SJSA1 (cell line): ENCODE measurements around the gene BLOC1S1. TPM values are rescaled to one million over a fixed set of nuclear protein-coding genes. Genes with fewer than 3 reads are reported as not detected.

Experiments used
- DNase-seq, 2 experiments: peaks; one replicate each; pipeline ENCODE4 v3.0.0-alpha.2; 2015 to 2020; ENCODE audit warnings: low spot score in 2 of 2, low read depth in 1 of 2
- H3K27ac ChIP-seq: fragments of 250-450 bp; sonication (Bioruptor Pico); 2 replicates; pipeline ENCODE4 v1.5.1; 2020; ENCODE audit warnings: mild to moderate bottlenecking, moderate library complexity
- H3K27me3 ChIP-seq: fragments of 250-450 bp; sonication (Bioruptor Pico); replicated peaks from 2 replicates; pipeline ENCODE4 v1.5.1; 2020; ENCODE audit warnings: mild to moderate bottlenecking, moderate library complexity
- H3K36me3 ChIP-seq: fragments of 250-450 bp; sonication (Bioruptor Pico); 2 replicates; pipeline ENCODE4 v1.5.1; 2020; ENCODE audit warnings: mild to moderate bottlenecking
- H3K4me1 ChIP-seq: fragments of 250-450 bp; sonication (Bioruptor Pico); replicated peaks from 2 replicates; pipeline ENCODE4 v1.6.1; 2021; ENCODE audit warnings: mild to moderate bottlenecking
- H3K4me3 ChIP-seq: fragments of 250-450 bp; sonication (Bioruptor Pico); 2 replicates; pipeline ENCODE4 v1.5.1; 2020; ENCODE audit warnings: mild to moderate bottlenecking
- H3K9me3 ChIP-seq: fragments of 250-450 bp; sonication (Bioruptor Pico); replicated peaks from 2 replicates; pipeline ENCODE4 v1.5.1; 2020; ENCODE audit warnings: mild to moderate bottlenecking
- total RNA-seq: library from RNA; depleted of rRNA; stranded (reverse); fragments of >200 nt; shearing (Covaris generic); gene quantifications from 2 replicates; pipeline ENCODE4 v1.2.3, GENCODE V29; 2014

BLOC1S1 gene
- total RNA-seq, 1 experiment from 2014 or later: 91.9 TPM

DNA sequence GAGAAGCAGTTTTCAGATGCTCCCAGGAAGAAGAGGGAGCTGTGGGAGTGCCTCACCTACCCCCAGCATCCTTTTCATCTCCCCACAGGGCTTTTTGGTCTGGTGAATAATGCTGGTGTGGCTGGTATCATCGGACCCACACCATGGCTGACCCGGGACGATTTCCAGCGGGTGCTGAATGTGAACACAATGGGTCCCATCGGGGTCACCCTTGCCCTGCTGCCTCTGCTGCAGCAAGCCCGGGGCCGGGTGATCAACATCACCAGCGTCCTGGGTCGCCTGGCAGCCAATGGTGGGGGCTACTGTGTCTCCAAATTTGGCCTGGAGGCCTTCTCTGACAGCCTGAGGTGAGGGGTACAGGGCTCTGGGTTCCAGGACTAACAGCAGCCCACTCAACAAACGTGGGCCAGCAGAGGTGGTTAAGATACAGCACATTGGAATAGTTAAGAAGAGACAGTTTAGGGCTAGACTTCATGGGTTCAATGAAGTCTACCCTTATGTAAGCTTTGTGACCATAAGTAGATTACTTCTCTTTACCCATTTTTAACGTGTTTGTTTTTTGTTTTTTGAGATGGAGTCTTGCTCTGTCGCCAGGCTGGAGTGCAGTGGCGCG lies 5.9 kb downstream of the BLOC1S1 start:
- Histone ChIP-seq H3K4me1 (peaks cover 34% of the 10 kb centered on the region), H3K36me3 (peaks cover 50% of the 10 kb centered on the region), H3K27me3 (no peaks in the 10 kb centered on the region), H3K9me3 (no peaks in the 10 kb centered on the region), H3K27ac (no peak overlapping the region), H3K4me3 (no peak overlapping the region)
- DNase-seq: no peak

DNA sequence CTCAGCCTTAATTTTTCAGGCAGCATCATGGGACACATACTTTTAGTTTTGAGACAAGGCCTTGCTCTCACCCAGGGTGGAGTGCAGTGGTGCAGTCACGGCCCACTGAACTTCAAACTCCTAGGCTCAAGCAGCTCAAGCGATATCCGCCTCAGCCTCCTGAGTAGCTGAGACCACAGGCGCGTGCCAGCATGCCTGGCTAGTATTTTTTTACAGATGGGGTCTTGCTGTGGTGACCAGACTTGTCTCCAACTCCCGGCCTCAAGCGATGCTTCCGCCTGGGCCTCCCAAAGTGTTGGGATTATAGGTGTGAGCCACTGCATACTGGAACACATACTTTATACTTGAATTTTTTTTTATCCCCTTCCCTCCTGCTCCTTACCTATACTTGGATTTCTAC lies 7.1 kb downstream of the BLOC1S1 start:
- Histone ChIP-seq H3K27ac (no peak overlapping the region), H3K36me3 (peaks cover 62% of the 10 kb centered on the region), H3K27me3 (no peaks in the 10 kb centered on the region), H3K4me1 (peaks cover 34% of the 10 kb centered on the region), H3K4me3 (no peak overlapping the region), H3K9me3 (no peaks in the 10 kb centered on the region)
- no peak for DNase-seq

- Histone ChIP-seq H3K9me3 (no peaks in the 10 kb centered on the region), H3K4me1 (peaks cover 30% of the 10 kb centered on the region), H3K27ac (no peak overlapping the region), H3K4me3 (no peak overlapping the region), H3K27me3 (no peaks in the 10 kb centered on the region), H3K36me3 (peaks cover 66% of the 10 kb centered on the region)
- DNase-seq: no peak
These were observed 7.8 kb downstream of the BLOC1S1 start for GRCh38 chr12:55723516-55724225.

GRCh38 chr12:55724226-55724939 lies 8.5 kb downstream of the BLOC1S1 start:
- no peaks in the 10 kb centered on the region for H3K27me3 ChIP-seq
- DNase-seq: peak in 1 of 2 experiments; percentile 70
- no peaks in the 10 kb centered on the region for H3K9me3 ChIP-seq
- H3K27ac ChIP-seq: no peak overlapping the region
- peaks cover 34% of the 10 kb centered on the region for H3K4me1 ChIP-seq
- peaks cover 66% of the 10 kb centered on the region for H3K36me3 ChIP-seq
- H3K4me3 ChIP-seq: no peak overlapping the region

DNA sequence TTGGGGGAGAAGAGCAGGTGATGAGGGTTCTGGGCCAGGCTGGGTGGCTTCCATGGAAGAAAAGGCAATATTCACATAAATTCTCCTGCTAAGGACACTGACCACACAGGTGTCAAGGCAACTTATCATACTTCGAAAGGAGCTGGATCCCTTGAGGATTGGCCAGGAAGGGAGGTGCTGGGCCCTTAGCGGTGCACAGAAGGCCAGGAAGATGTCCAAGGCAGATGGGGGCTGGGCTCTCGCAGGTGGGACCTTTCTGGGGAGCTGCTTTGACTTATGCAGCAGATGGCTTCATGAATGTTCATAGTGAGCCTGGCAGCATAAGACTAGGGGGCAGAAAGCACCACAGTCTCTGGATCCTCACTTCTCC lies 9.1 kb downstream of the BLOC1S1 start:
- DNase-seq: no peak
- H3K9me3 ChIP-seq: no peaks in the 10 kb centered on the region
- H3K36me3 ChIP-seq: peaks cover 66% of the 10 kb centered on the region
- peaks cover 39% of the 10 kb centered on the region for H3K4me1 ChIP-seq
- no peak overlapping the region for H3K4me3 ChIP-seq
- H3K27ac ChIP-seq: no peak overlapping the region
- H3K27me3 ChIP-seq: no peaks in the 10 kb centered on the region

DNA sequence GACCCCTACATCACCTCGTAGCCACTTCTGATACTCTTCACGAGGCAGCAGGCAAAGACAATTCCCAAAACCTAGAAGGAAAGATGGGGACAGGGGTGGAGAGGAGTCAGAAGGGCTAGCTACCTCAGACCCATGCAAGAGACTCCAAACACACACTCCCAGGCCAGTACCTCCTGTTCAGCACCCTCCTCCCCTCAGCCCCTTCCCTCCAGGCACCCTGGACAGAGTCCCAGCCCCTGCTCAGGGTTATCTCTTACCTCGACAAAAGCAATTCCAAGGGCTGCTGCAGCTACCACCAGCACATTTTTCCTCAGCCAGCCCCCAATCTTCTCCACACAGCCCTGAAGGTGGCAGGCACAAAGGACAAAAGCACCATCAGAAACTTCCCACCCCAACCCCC lies 9.7 kb downstream of the BLOC1S1 start:
- no peak for DNase-seq
- Histone ChIP-seq H3K9me3 (no peaks in the 10 kb centered on the region), H3K4me3 (no peak overlapping the region), H3K27ac (no peak overlapping the region), H3K27me3 (no peaks in the 10 kb centered on the region), H3K36me3 (peaks cover 62% of the 10 kb centered on the region), H3K4me1 (peaks cover 44% of the 10 kb centered on the region)

DNA sequence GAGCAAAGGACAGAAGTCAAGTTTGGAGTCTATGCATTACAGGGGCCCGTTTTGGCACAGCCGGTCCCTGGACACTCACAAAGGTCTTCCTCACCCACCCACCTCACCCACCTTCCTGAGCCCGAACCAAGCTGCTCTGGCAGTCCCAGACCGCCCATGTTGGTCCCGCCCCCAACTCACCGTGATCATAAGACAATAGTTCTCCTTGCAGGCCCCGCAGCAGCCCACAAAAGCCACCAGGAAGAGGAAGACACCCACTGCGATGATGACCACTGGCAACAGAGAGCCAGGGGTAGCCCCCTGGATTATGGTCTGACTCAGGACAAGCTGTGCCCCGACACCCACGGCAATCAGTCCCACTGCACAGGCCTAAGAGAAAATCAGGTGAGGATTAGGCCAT lies 11.1 kb downstream of the BLOC1S1 start:
- no peak overlapping the region for H3K27ac ChIP-seq
- peaks cover 60% of the 10 kb centered on the region for H3K36me3 ChIP-seq
- DNase-seq: no peak
- peaks cover 34% of the 10 kb centered on the region for H3K4me1 ChIP-seq
- no peaks in the 10 kb centered on the region for H3K9me3 ChIP-seq
- no peaks in the 10 kb centered on the region for H3K27me3 ChIP-seq
- peak overlapping the region; percentile 56 for H3K4me3 ChIP-seq

- Histone ChIP-seq H3K9me3 (no peaks in the 10 kb centered on the region), H3K27ac (peak overlapping the region; percentile 94), H3K4me3 (peak overlapping the region; percentile 56), H3K27me3 (no peaks in the 10 kb centered on the region), H3K36me3 (peaks cover 56% of the 10 kb centered on the region), H3K4me1 (peaks cover 34% of the 10 kb centered on the region)
- no peak for DNase-seq
These were observed 11.9 kb downstream of the BLOC1S1 start for GRCh38 chr12:55727643-55728185.

GRCh38 chr12:55728186-55728938 lies 12.5 kb downstream of the BLOC1S1 start:
- Histone ChIP-seq H3K4me1 (peaks cover 34% of the 10 kb centered on the region), H3K4me3 (peak overlapping the region; percentile 56), H3K36me3 (peaks cover 49% of the 10 kb centered on the region), H3K9me3 (no peaks in the 10 kb centered on the region), H3K27me3 (no peaks in the 10 kb centered on the region), H3K27ac (peak overlapping the region; percentile 94)
- DNase-seq: peak; percentile 60 to 78

- Histone ChIP-seq H3K27me3 (no peaks in the 10 kb centered on the region), H3K36me3 (peaks cover 41% of the 10 kb centered on the region), H3K4me3 (peak within 1 kb of the TSS; percentile 56), H3K4me1 (peaks cover 34% of the 10 kb centered on the region), H3K9me3 (no peaks in the 10 kb centered on the region), H3K27ac (peak within 1 kb of the TSS; percentile 94)
- DNase-seq: peak; percentile 86 to 91
These were observed 13.3 kb downstream of the BLOC1S1 start, which contains the start of gene CD63 for GRCh38 chr12:55728939-55729818. Gene CD63 (minus strand): TSS chr12:55729009. CDS start chr12:55728341, 668 bp downstream.

- H3K4me1 ChIP-seq: peaks cover 34% of the 10 kb centered on the region
- no peaks in the 10 kb centered on the region for H3K9me3 ChIP-seq
- no peaks in the 10 kb centered on the region for H3K27me3 ChIP-seq
- peaks cover 32% of the 10 kb centered on the region for H3K36me3 ChIP-seq
- peak overlapping the region; percentile 94 for H3K27ac ChIP-seq
- H3K4me3 ChIP-seq: peak overlapping the region; percentile 56
- peak in 1 of 2 experiments; percentile 79 for DNase-seq
These were observed 14.3 kb downstream of the BLOC1S1 start for GRCh38 chr12:55729819-55730818.

GRCh38 chr12:55732288-55732687 lies 16.4 kb downstream of the BLOC1S1 start:
- no peak for DNase-seq
- Histone ChIP-seq H3K36me3 (peaks cover 10% of the 10 kb centered on the region), H3K27ac (no peak overlapping the region), H3K27me3 (no peaks in the 10 kb centered on the region), H3K4me1 (peaks cover 28% of the 10 kb centered on the region), H3K9me3 (no peaks in the 10 kb centered on the region), H3K4me3 (no peak overlapping the region)
